GM18526 (cell line): ENCODE results near the gene CLRN1.

ENCODE experiments used
- POLR2A ChIP-seq: IDR thresholded peaks from 3 replicates; pipeline ENCODE4 v1.6.1; 2011; ENCODE audit not compliant: insufficient read length; ENCODE audit errors: extremely low read depth

CLRN1 gene

DNA sequence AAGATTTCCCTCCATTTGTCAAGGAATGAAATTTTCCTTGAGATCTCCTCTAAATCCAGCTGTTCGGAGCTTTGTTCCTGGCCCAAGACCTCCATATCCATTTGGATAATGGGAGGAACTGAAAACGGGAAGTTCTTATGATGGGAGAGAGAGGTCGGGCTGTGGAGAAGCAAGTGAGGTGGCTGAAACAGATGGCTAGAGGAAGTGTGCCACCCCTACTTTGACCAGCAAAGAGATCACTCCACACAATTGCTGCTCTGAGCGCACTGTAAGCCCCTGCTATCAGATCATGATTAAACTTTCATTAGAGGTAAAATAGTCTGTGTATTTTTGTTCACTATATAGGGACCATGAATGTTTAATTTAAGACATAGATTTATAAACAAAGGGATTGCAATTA lies 67.2 kb downstream of the CLRN1 start, which contains the start of gene MINDY4B:
Gene MINDY4B (minus strand): TSS at position 101 of the 400 bp plus-strand sequence. CDS start 0 bp downstream, at position 101.
- TF ChIP-seq POLR2A = no peak

GRCh38 chr3:150902988-150903387 lies 69.5 kb downstream of the CLRN1 start:
- no peak for TF ChIP-seq POLR2A

DNA sequence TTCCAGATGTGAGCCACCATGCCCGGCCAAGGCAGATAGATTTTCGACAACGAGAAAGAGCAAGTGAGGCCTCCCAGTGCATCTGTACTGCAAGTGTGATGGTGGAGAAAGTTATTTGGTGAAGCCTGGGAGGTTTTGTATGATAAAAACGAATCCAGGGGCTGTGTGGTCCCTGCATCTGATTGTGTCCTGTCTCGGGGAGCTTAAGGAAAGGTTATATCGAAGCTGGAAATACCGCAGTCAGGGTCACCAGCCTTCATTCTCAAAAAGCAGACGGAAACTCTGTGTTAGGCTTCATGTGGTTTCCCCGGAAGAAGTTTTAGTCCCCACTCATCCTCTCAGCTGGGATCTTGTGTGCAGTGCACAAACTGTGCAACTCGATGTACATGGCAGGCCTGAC lies 70.7 kb downstream of the CLRN1 start:
- TF ChIP-seq POLR2A = no peak

GRCh38 chr3:150899141-150899540 lies 73.4 kb downstream of the CLRN1 start:
- TF ChIP-seq POLR2A = no peak

DNA sequence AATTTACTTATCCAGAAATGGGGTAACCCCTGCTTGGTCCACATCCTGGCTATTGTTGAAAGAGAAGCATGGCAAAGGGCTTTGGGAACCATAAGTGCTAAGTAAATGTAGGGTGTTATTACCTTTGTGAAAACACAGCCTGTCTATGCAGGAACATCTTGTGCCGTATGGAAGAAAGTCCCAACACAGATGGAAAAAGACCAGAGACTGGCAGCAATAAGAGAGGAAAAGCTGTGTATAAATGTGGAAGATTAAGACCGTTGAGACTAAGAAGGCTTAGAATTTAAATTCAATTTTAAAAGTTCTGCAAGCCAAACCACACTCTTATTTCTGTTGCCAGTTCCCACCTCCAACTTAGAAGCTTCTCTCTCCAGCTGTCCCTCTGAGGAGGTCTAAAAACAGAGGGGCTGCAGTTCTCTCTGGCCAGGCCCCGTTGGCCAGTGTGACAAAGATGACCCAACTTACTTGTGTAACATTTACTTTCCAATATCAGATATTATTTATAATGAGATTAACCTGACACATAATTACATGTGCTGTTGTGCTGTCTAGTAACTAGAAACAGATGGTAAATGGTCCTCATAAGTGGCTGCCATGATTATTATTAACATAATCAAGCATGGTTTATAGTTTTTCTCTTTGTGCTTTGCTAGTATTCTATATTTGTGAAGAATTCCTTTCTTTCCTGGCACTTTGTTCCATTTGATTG lies 74.3 kb downstream of the CLRN1 start:
- no peak for TF ChIP-seq POLR2A

DNA sequence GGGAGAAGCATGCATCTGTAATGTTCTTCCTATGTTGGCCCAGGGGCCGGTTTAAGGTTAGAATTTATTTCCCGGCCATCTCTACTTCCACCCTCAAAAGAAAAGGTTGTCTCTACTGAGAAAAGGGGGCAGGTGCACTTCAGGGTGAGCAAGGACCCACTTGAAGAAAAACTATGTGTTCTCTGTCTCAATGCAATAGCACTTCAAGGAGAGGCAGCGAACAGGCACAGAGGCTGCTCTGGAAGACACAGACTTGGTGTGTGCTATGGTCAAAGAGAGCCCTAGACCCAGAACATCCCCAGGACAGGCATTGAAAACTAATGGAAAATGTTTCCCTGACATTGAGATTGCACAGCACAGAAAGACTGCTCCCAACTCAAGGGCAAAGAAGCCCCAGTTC lies 74.9 kb downstream of the CLRN1 start:
- no peak for TF ChIP-seq POLR2A

GRCh38 chr3:150890831-150891230 lies 81.7 kb downstream of the CLRN1 start:
- no peak for TF ChIP-seq POLR2A

- no peak for TF ChIP-seq POLR2A
Measured at GRCh38 chr3:150890295-150890694, 82.2 kb downstream of the CLRN1 start.

DNA sequence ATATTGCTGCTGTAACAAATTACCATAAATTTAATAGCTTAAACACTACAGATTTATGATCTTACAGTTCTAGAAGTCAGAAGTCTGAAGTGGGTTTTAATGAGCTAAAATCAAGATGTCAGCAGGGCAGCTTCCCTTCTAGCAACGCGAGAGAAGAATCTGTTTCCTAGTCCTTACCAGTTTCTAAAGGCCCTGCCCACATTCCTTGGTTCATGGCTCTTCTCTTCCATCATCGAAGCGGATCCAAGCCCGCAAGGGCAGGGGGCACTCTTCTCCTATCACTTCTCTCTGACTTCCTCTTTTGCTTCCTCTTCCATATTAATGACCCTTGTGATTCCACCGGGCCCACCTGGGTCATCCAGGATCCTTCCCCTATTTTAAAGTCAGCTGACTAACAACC lies 83.4 kb downstream of the CLRN1 start:
- no peak for TF ChIP-seq POLR2A

DNA sequence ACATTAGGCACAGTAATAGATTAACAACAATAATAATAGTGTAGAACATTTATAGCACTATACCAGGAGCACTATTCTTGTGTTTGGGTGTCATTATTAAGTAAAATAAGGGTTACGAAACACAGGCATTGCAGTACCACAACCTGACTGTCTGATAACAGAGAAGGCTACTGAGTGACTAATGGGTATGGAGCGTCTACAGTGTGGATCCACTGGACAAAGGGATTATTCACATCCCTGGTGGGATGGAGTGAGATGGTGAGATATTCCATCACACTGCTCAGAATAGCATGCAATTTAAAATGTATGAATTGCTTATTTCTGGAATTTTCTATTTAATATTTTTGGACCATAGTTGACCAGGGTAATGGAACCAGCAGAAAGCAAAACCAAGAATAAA lies 85.5 kb downstream of the CLRN1 start:
- TF ChIP-seq POLR2A = no peak

GRCh38 chr3:150885535-150885934 lies 87.0 kb downstream of the CLRN1 start:
- no peak for TF ChIP-seq POLR2A

- TF ChIP-seq POLR2A = no peak
Measured at GRCh38 chr3:150878996-150879575, 93.4 kb downstream of the CLRN1 start.

GRCh38 chr3:150878290-150878689 lies 94.2 kb downstream of the CLRN1 start:
- TF ChIP-seq POLR2A = no peak

DNA sequence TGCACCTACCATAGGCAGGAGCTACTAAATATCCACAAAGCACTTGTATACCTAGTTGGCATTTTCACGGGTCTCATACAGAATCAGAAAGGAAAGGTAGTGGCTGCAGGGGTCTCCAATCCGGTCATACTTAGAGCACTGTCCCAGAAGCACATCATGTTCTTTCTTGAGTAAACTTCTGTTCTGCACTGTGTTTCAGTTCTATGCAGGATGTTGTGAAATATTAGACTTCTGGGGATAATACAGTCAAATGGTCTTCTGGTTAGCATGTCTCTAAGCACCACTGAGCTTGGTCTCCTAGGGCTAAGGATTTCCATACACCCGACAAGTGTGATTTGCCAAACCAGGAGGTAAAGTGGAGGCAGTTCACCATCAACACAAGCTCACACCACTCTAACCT lies 95.2 kb downstream of the CLRN1 start:
- TF ChIP-seq POLR2A = no peak

DNA sequence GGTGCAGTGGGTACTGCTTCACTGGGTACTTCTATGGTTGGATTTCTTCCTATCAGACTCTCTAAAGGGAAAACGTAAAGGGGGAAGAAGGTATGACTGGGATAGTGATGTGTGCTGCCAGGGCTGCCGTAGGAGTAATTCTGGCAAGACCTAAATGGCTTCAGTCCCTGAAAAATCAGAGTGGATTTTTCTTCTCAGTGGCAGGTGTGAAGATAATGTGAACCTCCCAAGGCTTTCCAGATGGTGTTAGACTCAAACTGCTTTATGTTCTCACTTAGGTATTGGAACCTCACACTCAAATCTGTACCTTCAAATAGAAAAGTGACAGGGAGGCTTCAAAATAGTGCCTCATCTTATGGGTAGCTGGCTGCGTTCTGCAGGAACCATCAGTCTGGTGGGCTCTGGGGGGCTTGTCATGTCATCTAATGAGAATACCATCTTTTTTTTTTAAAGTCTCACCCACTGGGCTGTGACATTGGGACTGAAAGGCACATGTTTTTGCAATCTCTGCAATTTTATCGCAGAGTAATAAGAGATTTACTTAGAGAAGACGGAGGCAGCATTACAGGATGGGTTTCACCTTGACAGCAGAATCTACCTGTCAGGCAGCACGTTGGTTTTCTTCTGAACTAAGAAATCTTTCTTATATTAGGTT lies 95.8 kb downstream of the CLRN1 start:
- TF ChIP-seq POLR2A = no peak
